ENCODE results near the gene TLL1. TPM values are rescaled to one million over a fixed set of nuclear protein-coding genes. Genes with fewer than 3 reads are reported as not detected.
A peak's percentile ranks its signal among the peaks of the same experiment; 100 is the strongest.

Gene TLL1
- total and polyA plus RNA-seq, 4 donors = 0.04 to 0.25 (median 0.05) TPM; not detected in 1

DNA sequence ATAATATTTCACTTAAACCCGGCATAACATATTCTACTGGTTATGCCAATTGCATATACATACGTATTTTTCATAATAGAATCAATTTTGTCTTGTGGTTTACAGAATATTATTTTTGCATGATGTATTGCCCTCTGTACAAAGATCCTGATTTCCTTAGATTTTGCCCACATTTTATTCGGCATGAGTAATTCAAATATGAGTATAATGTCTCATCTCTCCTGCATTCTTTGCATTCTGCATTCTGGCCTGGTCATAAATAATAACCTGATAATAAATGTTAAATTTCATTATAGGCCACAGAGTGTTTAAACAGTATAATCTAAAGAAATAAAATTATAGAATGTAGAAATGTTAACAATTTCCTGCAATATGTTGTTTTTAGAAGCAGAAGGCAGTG, 205.3 kb downstream of the TLL1 start:
- WGBS = 81% methylated on average over 3 of the region's 3 CpGs
- Histone ChIP-seq H3K9me3 (ENCODE audit: control insufficient read depth in 4 of 4, low read length in 3 of 4) (no peaks in the 10 kb centered on the region), H3K27ac (ENCODE audit: low read depth in 1 of 2, low read length in 2 of 2) (no peak overlapping the region), H3K9ac (ENCODE audit: low read depth in 1 of 2, low read length in 2 of 2) (no peak overlapping the region), H3K27me3 (ENCODE audit: control insufficient read depth in 4 of 4, insufficient read depth in 4 of 4, low read length in 3 of 4) (no peaks in the 10 kb centered on the region), H3K4me3 (ENCODE audit: low read depth in 1 of 3, low read length in 3 of 3) (no peak overlapping the region), H3K36me3 (ENCODE audit: control insufficient read depth in 4 of 4, insufficient read depth in 3 of 4, low read depth in 1 of 4, low read length in 3 of 4) (no peaks in the 10 kb centered on the region), H3K4me1 (ENCODE audit: control insufficient read depth in 4 of 4, insufficient read depth in 4 of 4, low read length in 3 of 4) (no peaks in the 10 kb centered on the region)
- TF ChIP-seq, protein P1, sequence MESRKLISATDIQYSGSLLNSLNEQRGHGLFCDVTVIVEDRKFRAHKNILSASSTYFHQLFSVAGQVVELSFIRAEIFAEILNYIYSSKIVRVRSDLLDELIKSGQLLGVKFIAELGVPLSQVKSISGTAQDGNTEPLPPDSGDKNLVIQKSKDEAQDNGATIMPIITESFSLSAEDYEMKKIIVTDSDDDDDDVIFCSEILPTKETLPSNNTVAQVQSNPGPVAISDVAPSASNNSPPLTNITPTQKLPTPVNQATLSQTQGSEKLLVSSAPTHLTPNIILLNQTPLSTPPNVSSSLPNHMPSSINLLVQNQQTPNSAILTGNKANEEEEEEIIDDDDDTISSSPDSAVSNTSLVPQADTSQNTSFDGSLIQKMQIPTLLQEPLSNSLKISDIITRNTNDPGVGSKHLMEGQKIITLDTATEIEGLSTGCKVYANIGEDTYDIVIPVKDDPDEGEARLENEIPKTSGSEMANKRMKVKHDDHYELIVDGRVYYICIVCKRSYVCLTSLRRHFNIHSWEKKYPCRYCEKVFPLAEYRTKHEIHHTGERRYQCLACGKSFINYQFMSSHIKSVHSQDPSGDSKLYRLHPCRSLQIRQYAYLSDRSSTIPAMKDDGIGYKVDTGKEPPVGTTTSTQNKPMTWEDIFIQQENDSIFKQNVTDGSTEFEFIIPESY (IDR thresholded peaks at IDR 0.05) = no peak
- TF ChIP-seq TAF1 (conservative IDR thresholded peaks at IDR 0.05) = no peak
- no peak for TF ChIP-seq MAX (IDR thresholded peaks at IDR 0.05)
- TF ChIP-seq JUND (IDR thresholded peaks at IDR 0.05) = no peak
- TF ChIP-seq CTCF (IDR thresholded peaks at IDR 0.05; ENCODE audit: low read depth, low read length, missing input control) = no peak
- no peak for DNase-seq (ENCODE audit: low spot score)

DNA sequence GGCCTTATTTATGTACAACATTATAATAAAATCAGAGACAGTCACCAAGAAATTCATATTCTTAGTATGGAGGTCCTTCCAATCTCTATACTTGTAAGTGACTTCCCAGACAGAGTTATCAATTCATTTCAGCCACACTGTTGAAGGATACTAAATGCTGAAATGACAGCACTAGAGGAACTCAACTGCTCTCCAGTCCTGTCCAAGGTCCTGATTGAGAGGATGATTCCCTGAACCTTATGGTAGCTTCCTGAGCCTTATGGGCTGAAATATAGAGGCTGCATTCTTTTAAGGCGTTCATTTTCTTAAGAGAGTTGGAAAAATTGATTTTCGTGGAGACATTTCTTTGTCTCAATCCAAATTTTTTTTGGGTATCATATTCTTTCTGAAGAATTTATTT, 205.9 kb downstream of the TLL1 start:
- 64% methylated on average over 2 of the region's 2 CpGs for WGBS
- H3K4me3 ChIP-seq (ENCODE audit: low read depth in 1 of 3, low read length in 3 of 3) = no peak overlapping the region
- no peaks in the 10 kb centered on the region for H3K36me3 ChIP-seq (ENCODE audit: control insufficient read depth in 4 of 4, insufficient read depth in 3 of 4, low read depth in 1 of 4, low read length in 3 of 4)
- H3K9me3 ChIP-seq (ENCODE audit: control insufficient read depth in 4 of 4, low read length in 3 of 4) = no peaks in the 10 kb centered on the region
- H3K9ac ChIP-seq (ENCODE audit: low read depth in 1 of 2, low read length in 2 of 2) = no peak overlapping the region
- TF ChIP-seq, protein P2, sequence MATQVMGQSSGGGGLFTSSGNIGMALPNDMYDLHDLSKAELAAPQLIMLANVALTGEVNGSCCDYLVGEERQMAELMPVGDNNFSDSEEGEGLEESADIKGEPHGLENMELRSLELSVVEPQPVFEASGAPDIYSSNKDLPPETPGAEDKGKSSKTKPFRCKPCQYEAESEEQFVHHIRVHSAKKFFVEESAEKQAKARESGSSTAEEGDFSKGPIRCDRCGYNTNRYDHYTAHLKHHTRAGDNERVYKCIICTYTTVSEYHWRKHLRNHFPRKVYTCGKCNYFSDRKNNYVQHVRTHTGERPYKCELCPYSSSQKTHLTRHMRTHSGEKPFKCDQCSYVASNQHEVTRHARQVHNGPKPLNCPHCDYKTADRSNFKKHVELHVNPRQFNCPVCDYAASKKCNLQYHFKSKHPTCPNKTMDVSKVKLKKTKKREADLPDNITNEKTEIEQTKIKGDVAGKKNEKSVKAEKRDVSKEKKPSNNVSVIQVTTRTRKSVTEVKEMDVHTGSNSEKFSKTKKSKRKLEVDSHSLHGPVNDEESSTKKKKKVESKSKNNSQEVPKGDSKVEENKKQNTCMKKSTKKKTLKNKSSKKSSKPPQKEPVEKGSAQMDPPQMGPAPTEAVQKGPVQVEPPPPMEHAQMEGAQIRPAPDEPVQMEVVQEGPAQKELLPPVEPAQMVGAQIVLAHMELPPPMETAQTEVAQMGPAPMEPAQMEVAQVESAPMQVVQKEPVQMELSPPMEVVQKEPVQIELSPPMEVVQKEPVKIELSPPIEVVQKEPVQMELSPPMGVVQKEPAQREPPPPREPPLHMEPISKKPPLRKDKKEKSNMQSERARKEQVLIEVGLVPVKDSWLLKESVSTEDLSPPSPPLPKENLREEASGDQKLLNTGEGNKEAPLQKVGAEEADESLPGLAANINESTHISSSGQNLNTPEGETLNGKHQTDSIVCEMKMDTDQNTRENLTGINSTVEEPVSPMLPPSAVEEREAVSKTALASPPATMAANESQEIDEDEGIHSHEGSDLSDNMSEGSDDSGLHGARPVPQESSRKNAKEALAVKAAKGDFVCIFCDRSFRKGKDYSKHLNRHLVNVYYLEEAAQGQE (IDR thresholded peaks at IDR 0.05) = peak; percentile 64
- no peak for TF ChIP-seq ATF3 (IDR thresholded peaks at IDR 0.05)
- TF ChIP-seq, protein P1 (IDR thresholded peaks at IDR 0.05) = no peak
- no peaks in the 10 kb centered on the region for H3K4me1 ChIP-seq (ENCODE audit: control insufficient read depth in 4 of 4, insufficient read depth in 4 of 4, low read length in 3 of 4)
- H3K27me3 ChIP-seq (ENCODE audit: control insufficient read depth in 4 of 4, insufficient read depth in 4 of 4, low read length in 3 of 4) = no peaks in the 10 kb centered on the region
- DNase-seq (ENCODE audit: low spot score) = no peak
- H3K27ac ChIP-seq (ENCODE audit: low read depth in 1 of 2, low read length in 2 of 2) = no peak overlapping the region
